CD4-positive, alpha-beta T cell treated with Interleukin-15 for 4 hours (primary cell): ENCODE measurements around the gene PLAGL1.
A peak's percentile ranks its signal among the peaks of the same experiment; 100 is the strongest.

Experiments used
- DNase-seq: peaks from one replicate; pipeline ENCODE4 v3.0.0-alpha.2; 2020; ENCODE audit warnings: low spot score

The PLAGL1 gene

GRCh38 chr6:143965503-143966171 lies 42.4 kb downstream of the PLAGL1 start:
- no peak for DNase-seq

DNA sequence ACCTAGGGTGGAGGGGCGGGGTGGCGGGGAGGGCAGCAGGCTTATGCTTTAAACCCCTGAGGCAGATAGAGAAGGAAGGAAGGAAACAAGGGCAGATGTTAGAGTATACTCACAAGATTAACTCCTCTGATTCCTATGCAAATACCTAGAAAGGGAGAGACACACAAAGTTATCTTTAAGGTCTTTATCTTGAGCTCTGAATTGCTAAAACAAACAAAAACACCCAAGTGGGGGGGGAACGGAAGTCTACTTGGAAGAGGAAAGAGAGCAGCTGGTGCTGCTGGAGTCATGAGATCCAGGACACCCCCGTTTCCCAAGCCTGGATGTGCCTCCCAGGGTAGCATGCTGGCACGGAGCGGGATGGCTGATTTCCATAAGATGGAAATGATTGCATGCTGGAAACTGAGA lies 43.4 kb downstream of the PLAGL1 start:
- no peak for DNase-seq

GRCh38 chr6:143963158-143963919 lies 44.7 kb downstream of the PLAGL1 start:
- no peak for DNase-seq

- no peak for DNase-seq
Observed at GRCh38 chr6:143961886-143962878, 45.9 kb downstream of the PLAGL1 start.

DNA sequence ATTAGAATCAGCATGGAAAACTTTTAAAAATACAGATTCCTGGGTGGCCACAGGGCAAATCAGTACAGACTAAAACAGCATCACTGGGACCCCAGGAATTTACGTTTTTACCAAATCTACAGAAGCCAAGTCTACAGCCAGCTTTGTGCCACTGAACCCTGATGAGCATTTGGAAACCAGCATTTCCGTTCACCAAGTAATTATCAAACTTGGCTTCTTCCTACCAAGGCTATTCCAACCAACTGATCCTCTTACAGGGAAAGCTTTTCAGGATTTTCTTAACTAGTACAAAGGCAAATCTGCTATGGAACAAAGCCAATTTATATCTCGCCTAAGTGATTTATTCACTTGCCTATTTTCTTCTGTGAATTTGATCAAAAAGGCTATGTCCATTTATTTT lies 47.0 kb downstream of the PLAGL1 start:
- DNase-seq: no peak

GRCh38 chr6:143959927-143960326 lies 48.1 kb downstream of the PLAGL1 start:
- no peak for DNase-seq

GRCh38 chr6:143958839-143959399 lies 49.1 kb downstream of the PLAGL1 start:
- DNase-seq: no peak

DNA sequence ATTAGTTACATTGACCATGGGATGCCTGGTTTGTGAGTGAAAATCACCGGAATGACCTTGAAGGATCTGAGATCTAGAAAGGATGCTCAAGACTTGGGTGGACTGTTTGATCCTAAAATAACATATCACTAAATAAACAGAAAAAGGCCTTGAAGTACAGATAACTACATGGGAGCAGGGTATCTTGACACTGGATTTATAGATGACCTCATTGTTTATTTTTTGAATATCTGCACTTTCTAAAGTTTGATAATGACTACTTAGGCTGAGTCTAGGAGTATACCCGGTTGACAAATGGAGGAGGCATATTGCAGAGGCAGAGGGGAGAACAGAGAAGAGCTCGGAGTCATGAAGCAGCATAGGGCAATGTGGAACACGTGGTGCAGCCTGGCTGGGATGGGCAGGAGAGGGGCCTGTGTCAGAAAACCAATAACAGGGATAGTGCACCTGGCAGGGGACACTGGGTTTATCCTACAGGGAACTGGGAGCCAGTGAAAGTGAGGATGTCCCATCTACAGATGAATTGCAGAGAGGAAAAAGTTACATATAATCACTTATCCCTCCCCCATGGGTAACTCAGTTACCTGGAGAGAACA lies 50.3 kb downstream of the PLAGL1 start:
- no peak for DNase-seq

- no peak for DNase-seq
Observed at GRCh38 chr6:143955971-143956370, 52.1 kb downstream of the PLAGL1 start.

DNA sequence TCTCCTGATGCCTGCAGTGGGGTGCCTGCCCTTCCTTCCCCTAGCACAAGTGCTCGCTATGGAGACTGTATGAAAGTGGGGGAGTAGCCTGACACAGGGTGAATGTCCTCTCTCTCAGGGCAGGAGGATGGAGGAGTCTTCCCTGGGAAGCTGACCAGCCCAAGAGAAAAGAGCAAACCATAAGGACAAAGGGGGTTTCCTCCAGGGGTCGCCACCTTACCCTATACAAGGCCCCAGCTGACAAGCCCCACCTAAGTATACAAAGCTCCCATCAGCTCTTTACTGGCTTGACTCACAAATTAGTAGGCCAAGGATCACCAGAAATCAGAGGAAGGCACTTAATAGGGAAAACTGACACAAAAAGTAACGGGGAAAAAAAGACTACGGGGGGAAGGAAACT lies 54.1 kb downstream of the PLAGL1 start:
- DNase-seq: no peak

DNA sequence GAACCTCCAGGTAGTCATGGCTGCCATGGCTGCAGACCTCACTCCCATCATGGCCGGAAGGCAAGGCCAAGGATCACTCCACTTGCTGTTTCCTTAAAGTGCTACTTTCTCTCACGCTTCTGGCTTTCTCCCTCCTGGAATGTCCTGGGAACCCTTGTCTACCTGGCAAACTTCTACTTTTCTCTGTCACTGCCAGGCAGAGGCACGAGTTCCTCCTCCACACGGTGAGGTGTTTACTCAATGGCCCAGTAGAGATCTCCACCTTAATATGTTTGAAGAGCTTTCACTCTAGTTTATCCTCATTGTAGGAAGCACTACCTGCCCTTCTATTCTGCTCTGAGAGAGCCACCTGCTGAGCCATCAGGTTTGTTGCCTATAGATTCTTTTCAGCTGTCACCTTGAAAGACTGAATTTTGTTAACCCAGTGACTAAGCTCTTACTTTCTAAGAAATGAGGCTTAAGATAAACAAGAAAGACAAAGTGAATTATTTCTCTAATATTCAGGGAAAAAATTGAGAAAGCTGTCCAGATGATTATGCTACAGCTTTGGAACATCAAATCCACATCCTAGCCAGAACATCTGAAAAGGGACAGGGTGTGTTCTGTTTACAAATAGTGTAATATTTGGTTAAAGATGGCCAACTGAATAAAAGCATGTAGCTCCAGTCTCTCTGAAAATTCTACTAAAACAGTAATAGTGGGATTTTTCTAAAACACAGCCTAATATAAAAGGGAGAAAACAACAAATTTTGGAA lies 54.9 kb downstream of the PLAGL1 start:
- no peak for DNase-seq

DNA sequence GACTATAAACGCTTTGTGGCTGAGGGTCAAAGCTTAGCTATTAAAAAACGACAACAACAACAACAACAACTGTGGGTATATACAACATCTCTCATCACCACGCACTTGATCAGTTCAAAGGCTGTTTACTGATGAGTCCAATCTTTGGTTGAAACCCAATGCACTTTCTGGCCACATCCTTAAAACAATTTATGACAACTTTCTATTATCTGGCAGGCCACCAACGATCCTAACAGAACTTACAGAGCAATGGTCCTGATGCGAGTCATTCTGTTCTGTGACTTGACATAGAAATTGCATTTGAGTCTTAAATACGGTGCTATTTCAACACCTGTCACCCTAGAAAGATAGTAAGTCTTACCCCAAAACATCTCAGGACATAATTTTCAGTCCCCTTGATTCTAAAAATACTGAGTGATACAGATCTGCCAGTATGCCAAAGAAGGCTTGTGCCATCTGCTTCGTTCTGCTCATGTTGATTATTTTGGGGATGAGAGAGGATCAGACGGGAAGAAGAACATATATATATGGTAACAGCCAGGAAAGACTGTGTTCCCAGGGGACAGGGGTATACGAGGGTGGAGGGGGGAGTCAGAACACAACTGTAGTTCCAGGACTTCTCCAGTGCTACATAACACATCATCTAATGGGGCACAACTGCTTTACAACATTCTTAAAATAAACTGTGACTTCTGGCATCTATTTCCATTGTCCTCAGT lies 55.8 kb downstream of the PLAGL1 start:
- DNase-seq: no peak

DNA sequence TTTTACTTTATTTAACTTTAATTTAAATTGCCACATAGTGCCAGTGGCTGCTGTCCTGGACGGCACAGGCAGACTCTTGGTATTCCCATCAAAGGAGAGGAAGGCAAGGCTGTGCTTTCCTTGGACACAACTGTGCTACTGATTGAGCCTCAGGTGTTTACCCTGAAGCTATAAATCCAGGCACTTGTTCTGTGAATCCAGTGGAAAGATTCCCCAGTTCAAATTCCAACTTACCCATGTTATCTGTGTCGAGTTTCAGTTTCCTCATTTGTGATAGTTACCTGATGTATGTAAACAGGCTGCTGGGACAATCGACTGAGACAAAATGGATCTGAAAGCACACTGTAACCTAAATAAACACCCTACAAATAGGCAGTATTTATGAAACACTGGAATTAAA lies 57.2 kb downstream of the PLAGL1 start:
- no peak for DNase-seq

- no peak for DNase-seq
Observed at GRCh38 chr6:143949962-143950361, 58.1 kb downstream of the PLAGL1 start.

GRCh38 chr6:143949535-143949934 lies 58.5 kb downstream of the PLAGL1 start:
- no peak for DNase-seq

GRCh38 chr6:143948208-143948607 lies 59.9 kb downstream of the PLAGL1 start:
- no peak for DNase-seq

DNA sequence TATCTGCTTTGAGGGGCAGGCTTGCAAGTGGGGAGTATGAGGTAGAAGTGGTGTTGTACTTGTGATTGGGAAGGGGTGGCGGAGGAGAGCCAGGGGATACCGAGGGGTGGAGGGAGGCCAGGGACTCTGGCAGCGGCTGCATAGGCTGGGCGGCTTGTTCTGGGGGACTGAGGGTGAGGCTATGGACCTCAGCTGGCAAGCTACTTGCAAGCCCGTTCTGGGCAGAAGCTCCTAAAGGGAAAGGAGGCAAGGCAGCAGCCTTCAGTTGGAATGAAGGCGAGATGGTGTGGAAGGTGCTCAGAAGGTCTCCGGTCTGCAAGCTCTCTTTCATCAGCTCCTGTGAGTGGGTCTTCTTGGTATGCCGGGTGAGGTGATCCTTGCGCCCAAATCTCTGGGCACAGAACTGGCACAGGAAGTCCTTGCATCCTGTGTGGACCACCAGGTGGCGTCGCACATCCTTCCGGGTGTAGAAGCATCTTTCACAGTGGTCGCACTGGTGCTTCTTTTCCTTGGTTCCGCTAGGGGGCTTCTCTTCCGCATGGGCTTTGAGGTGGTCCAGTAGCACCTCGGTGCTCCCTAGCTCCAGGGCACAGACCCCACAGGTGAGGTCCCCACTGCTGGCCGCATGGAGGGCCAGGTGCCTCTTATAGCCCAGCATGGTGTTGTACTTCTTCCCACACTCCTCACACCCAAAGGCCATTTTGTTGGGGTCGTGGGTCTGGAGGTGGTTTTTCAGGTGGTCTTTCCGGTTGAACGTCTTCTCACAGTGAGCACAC lies 66.0 kb downstream of the PLAGL1 start:
- DNase-seq: peak; percentile 49

GRCh38 chr6:143940011-143940597 lies 68.0 kb downstream of the PLAGL1 start:
- DNase-seq: peak; percentile 61

DNA sequence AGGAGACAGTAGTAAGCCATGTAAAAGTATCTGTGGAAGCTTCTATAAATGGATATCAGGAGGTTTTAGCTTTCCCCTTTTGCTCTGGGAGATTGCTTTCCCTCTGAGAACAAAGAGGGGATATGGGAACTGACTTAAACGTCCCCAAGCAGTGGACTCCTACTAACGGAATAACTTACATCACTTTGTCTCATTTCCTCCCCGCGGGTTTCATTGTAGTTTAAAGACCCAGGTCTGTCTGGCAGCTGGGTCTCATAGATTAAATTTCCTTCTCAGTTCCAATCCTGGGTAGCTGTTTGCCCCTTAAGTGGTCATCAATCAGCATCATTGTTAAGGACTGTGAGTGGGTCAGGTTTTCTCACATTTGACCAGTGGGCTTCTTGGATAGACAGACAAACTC lies 68.7 kb downstream of the PLAGL1 start:
- DNase-seq: no peak
